B cell (primary cell): ENCODE measurements around the gene SMC4. TPM values are rescaled to one million over a fixed set of nuclear protein-coding genes. Genes with fewer than 3 reads are reported as not detected.

ENCODE experiments used
- ATAC-seq: fragments of 200-7000 bp; cut with Tn5 transposase; one replicate; pipeline ENCODE4 v1.10.0; 2021; ENCODE audit warnings: low read depth, mild to moderate bottlenecking, moderate number of reproducible peaks, moderate library complexity
- CTCF ChIA-PET: fragments of 350-600 bp; sonication (Branson Sonifier 250); formaldehyde crosslinking; loops from one replicate; lab custom pipeline; 2021; ENCODE audit warnings: antibody characterized with exemption, inconsistent platforms; lab: Charles Lee
- POLR2A ChIA-PET: fragments of 350-600 bp; sonication (Branson Sonifier 250); formaldehyde crosslinking; loops from one replicate; lab custom pipeline; 2021; ENCODE audit warnings: antibody characterized with exemption; lab: Charles Lee
- DNase-seq: peaks from one replicate; pipeline ENCODE4 v3.0.0; 2013
- H2AFZ ChIP-seq: 2 replicates; pipeline ENCODE4 v1.6.1; 2012; ENCODE audit warnings: mild to moderate bottlenecking, low read depth, low read length; ENCODE audit not compliant: insufficient read depth, poor library complexity, severe bottlenecking
- H3K27ac ChIP-seq, 2 donors: 1 replicate in 1 of 2; 2 replicates in 1 of 2; pipeline ENCODE4 v1.5.1; 2012 to 2013; ENCODE audit warnings: low read length in 2 of 2, mild to moderate bottlenecking in 2 of 2, moderate library complexity in 1 of 2
- H3K27me3 ChIP-seq, 4 experiments: fragments of 200-600 bp in 1 of 4; sonication (generic) in 1 of 4; replicated peaks in 1 of 4; 1 replicate in 2 of 4; 2 replicates in 2 of 4; pipeline versions ENCODE4 v1.6.1 to v1.7.0; 2013 to 2016; ENCODE audit warnings: low read length in 3 of 4, mild to moderate bottlenecking in 2 of 4, mixed read lengths in 1 of 4, moderate library complexity in 1 of 4; ENCODE audit not compliant: insufficient read depth in 4 of 4, control insufficient read depth in 3 of 4; ENCODE audit errors: control extremely low read depth in 1 of 4
- H3K36me3 ChIP-seq, 2 experiments: replicated peaks in 1 of 2; 1 replicate in 1 of 2; 2 replicates in 1 of 2; pipeline versions ENCODE4 v1.6.1 to v1.7.1; 2013; ENCODE audit warnings: low read length in 1 of 2; ENCODE audit not compliant: insufficient read depth in 2 of 2, control insufficient read depth in 1 of 2; ENCODE audit errors: control extremely low read depth in 1 of 2, extremely low read depth in 1 of 2
- H3K4me1 ChIP-seq, 2 donors: fragments of 200-600 bp in 1 of 2; sonication (generic) in 1 of 2; 1 replicate in 1 of 2; 2 replicates in 1 of 2; pipeline versions ENCODE4 v1.5.1 to v1.6.1; 2013 to 2017; ENCODE audit warnings: low read length in 2 of 2; ENCODE audit not compliant: control insufficient read depth in 2 of 2, insufficient read depth in 2 of 2
- H3K4me2 ChIP-seq: replicated peaks from 2 replicates; pipeline ENCODE3; 2012; ENCODE audit warnings: mild to moderate bottlenecking, low read depth, low read length; ENCODE audit not compliant: poor library complexity, severe bottlenecking
- H3K4me3 ChIP-seq, 5 experiments: fragments of 200-600 bp in 1 of 5; sonication (generic) in 1 of 5; 1 replicate in 3 of 5; 2 replicates in 2 of 5; pipeline versions ENCODE4 v1.5.1 to v1.7.0; 2011 to 2016; ENCODE audit warnings: low read length in 4 of 5, mild to moderate bottlenecking in 4 of 5, low read depth in 2 of 5, control low read depth in 1 of 5, moderate library complexity in 1 of 5; ENCODE audit not compliant: insufficient read depth in 1 of 5; ENCODE audit errors: control extremely low read depth in 1 of 5, extremely low read depth in 1 of 5
- H3K79me2 ChIP-seq: fragments of 200-600 bp; sonication (generic); one replicate; pipeline ENCODE4 v1.6.0; 2016; ENCODE audit warnings: low read length; ENCODE audit not compliant: control insufficient read depth, insufficient read depth
- H3K9ac ChIP-seq: fragments of 200-600 bp; sonication (generic); 2 replicates; pipeline ENCODE4 v1.6.1; 2017; ENCODE audit warnings: mild to moderate bottlenecking, low read length, moderate library complexity
- H3K9me3 ChIP-seq, 3 donors: one replicate each; pipeline versions ENCODE4 v1.6.1 to v1.7.1; 2013; ENCODE audit warnings: low read length in 2 of 3; ENCODE audit not compliant: control insufficient read depth in 2 of 3, insufficient read depth in 1 of 3; ENCODE audit errors: control extremely low read depth in 1 of 3
- H4K20me1 ChIP-seq: 2 replicates; pipeline ENCODE4 v1.6.0; 2012; ENCODE audit warnings: mild to moderate bottlenecking, low read length; ENCODE audit not compliant: insufficient read depth, control insufficient read depth, poor library complexity, severe bottlenecking
- H3K27ac Mint-ChIP-seq: one replicate; pipeline ENCODE4 v1.8.0; 2021; ENCODE audit warnings: mixed read lengths
- H3K27me3 Mint-ChIP-seq: one replicate; pipeline ENCODE4 v1.8.0; 2021; ENCODE audit warnings: mixed read lengths
- H3K4me1 Mint-ChIP-seq: one replicate; pipeline ENCODE4 v1.8.0; 2021; ENCODE audit warnings: mixed read lengths
- H3K4me3 Mint-ChIP-seq: one replicate; pipeline ENCODE4 v1.8.0; 2021; ENCODE audit warnings: mixed read lengths
- H3K9me3 Mint-ChIP-seq: one replicate; pipeline ENCODE4 v1.8.0; 2022; ENCODE audit warnings: mixed read lengths; ENCODE audit not compliant: insufficient read depth
- EZH2 ChIP-seq: IDR thresholded peaks from 2 replicates; pipeline ENCODE4 v1.6.1; 2012; ENCODE audit warnings: borderline replicate concordance, low read depth, mild to moderate bottlenecking, moderate library complexity, low read length; ENCODE audit not compliant: insufficient read depth, poor library complexity, severe bottlenecking
- WGBS: methylation state at CpG from one replicate; pipeline ENCODE4 v1.1.5; 2013; ENCODE audit warnings: missing lambda C conversion rate; ENCODE audit not compliant: insufficient coverage; 5-methylcytosine and 5-hydroxymethylcytosine counted together
- intact Hi-C: fragments of 100-400 bp; cut with micrococcal nuclease; formaldehyde crosslinking; loops from one replicate; pipeline ENCODE4 v1.10.0; 2022
- polyA plus RNA-seq: library from polyadenylated mRNA; depleted of rRNA; stranded (reverse); fragments of >200 nt; gene quantifications from 2 replicates; pipeline ENCODE4 v1.2.3, GENCODE V29; 2012
- total RNA-seq, 2 donors: library from RNA; stranded (reverse); fragments of 120-200 nt in 1 of 2; gene quantifications; 1 replicate in 1 of 2; 2 replicates in 1 of 2; pipeline versions ENCODE4 v1.2.3 to v1.2.4, GENCODE V29; 2013 to 2022
- TF ChIP-seq, protein P1 (sequence below): fragments of 200-600 bp; IDR thresholded peaks from one replicate; pipeline ENCODE4 v1.8.0; 2022; ENCODE audit warnings: antibody characterized with exemption, mild to moderate bottlenecking

Gene SMC4
- total and polyA plus RNA-seq, 2 donors (not counting 1 experiment from before 2014, with no cell fraction given), result 12.4 to 55.1 TPM

GRCh38 chr3:160392798-160393197 is 6.7 kb upstream of the SMC4 start:
- ChIA-PET CTCF (no interaction called here), POLR2A (no interaction called here)
- ATAC-seq (no peak), DNase-seq (no peak)
- intact Hi-C loops, result no loop called here
- Histone ChIP-seq H4K20me1 (no peaks in the 10 kb centered on the region), H3K27me3 (no peaks in the 10 kb centered on the region), H3K9ac (no peak overlapping the region), H3K4me2 (no peak overlapping the region), H3K27ac (no peak overlapping the region), H3K36me3 (no peaks in the 10 kb centered on the region), H2AFZ (no peak overlapping the region), H3K79me2 (peaks cover 33% of the 10 kb centered on the region), H3K9me3 (no peaks in the 10 kb centered on the region), H3K4me3 (no peak overlapping the region), H3K4me1 (no peaks in the 10 kb centered on the region)
- Mint-ChIP-seq H3K9me3 (no peaks in the 10 kb centered on the region), H3K27me3 (no peaks in the 10 kb centered on the region), H3K4me3 (no peak overlapping the region), H3K4me1 (peaks cover 12% of the 10 kb centered on the region), H3K27ac (no peak overlapping the region)
- no peak for TF ChIP-seq EZH2
- TF ChIP-seq, protein P1, sequence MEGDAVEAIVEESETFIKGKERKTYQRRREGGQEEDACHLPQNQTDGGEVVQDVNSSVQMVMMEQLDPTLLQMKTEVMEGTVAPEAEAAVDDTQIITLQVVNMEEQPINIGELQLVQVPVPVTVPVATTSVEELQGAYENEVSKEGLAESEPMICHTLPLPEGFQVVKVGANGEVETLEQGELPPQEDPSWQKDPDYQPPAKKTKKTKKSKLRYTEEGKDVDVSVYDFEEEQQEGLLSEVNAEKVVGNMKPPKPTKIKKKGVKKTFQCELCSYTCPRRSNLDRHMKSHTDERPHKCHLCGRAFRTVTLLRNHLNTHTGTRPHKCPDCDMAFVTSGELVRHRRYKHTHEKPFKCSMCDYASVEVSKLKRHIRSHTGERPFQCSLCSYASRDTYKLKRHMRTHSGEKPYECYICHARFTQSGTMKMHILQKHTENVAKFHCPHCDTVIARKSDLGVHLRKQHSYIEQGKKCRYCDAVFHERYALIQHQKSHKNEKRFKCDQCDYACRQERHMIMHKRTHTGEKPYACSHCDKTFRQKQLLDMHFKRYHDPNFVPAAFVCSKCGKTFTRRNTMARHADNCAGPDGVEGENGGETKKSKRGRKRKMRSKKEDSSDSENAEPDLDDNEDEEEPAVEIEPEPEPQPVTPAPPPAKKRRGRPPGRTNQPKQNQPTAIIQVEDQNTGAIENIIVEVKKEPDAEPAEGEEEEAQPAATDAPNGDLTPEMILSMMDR, result no peak

DNA sequence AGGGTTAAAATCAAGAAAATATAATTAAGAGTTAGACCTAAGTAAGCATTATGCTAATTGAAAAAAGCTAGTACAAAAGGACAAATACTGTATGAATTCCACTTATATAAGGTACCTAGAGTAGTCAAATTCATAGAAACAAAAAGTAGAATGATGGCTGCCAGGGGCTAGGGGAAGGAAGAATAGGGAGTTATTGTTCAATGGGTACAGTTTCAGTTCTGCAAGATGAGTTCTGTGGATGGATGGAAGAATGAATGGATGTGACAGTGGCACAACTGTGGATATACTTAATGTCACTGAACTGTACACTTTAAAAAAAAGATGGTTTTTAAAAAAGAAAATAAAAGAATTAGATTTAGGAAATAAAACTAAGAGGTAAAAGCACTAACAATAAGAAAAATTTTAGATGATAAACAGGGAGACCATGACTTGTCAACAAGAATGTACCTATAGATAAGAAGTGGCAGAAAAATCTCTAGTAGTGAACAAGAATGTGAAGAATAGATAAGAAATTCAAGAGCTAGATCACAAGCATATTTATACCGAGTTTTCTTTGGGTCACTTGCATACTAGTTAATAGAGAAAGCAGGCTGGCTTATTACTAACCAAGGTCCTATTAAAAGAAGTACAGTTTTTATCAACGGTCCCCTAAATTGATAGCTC is 6.0 kb upstream of the SMC4 start:
- Histone ChIP-seq H3K36me3 (no peaks in the 10 kb centered on the region), H2AFZ (no peak overlapping the region), H3K9ac (no peak overlapping the region), H3K27ac (no peak overlapping the region), H3K27me3 (no peaks in the 10 kb centered on the region), H3K79me2 (peaks cover 40% of the 10 kb centered on the region), H4K20me1 (no peaks in the 10 kb centered on the region), H3K4me3 (no peak overlapping the region), H3K4me1 (peaks cover 5 to 6% of the 10 kb centered on the region in 2 donors), H3K4me2 (no peak overlapping the region), H3K9me3 (no peaks in the 10 kb centered on the region)
- intact Hi-C loops, result no loop called here
- ATAC-seq (no peak), DNase-seq (no peak)
- Mint-ChIP-seq H3K27ac (no peak overlapping the region), H3K4me3 (no peak overlapping the region), H3K9me3 (no peaks in the 10 kb centered on the region), H3K4me1 (peaks cover 17% of the 10 kb centered on the region), H3K27me3 (no peaks in the 10 kb centered on the region)
- CTCF ChIA-PET, result interaction anchor here (0.8 kb wide), 1 partner anchor 13 kb away, joined by 3 read pairs; no protein-coding TSS in a partner anchor
- no peak for TF ChIP-seq EZH2
- TF ChIP-seq, protein P1, result no peak
- POLR2A ChIA-PET, result no interaction called here
- WGBS, result 100% methylated on average over 1 of the region's 2 CpGs
